Hematopoietic multipotent progenitor cell (in vitro differentiated cells): Measurements from ENCODE around the gene FRY. TPM values are rescaled to one million over a fixed set of nuclear protein-coding genes. Genes with fewer than 3 reads are reported as not detected.

ENCODE experiments used
- DNase-seq, 3 donors: peaks; one replicate each; pipeline ENCODE4 v3.0.0-alpha.2; 2011 to 2015; ENCODE audit warnings: low read depth in 2 of 3, low spot score in 2 of 3
- total RNA-seq: library from RNA; depleted of rRNA; stranded (reverse); fragments of >200 nt; gene quantifications from one replicate; pipeline ENCODE4 v1.2.3, GENCODE V29; 2012

FRY gene
- total RNA-seq, 1 donor, result 28.0 TPM

GRCh38 chr13:32075170-32075851 is 43.7 kb downstream of the FRY start:
- no peak for DNase-seq

GRCh38 chr13:32079587-32079986 is 48.0 kb downstream of the FRY start:
- DNase-seq, result peak in 2 of 3 donors; percentile 6 to 26

GRCh38 chr13:32080328-32080744 is 48.8 kb downstream of the FRY start:
- no peak for DNase-seq

- DNase-seq, result no peak
Measured at GRCh38 chr13:32081591-32081990, 50.0 kb downstream of the FRY start.

GRCh38 chr13:32086366-32086765 is 54.8 kb downstream of the FRY start:
- DNase-seq, result no peak

- DNase-seq, result no peak
Measured at GRCh38 chr13:32086791-32087441, 55.3 kb downstream of the FRY start.

GRCh38 chr13:32087955-32088747 is 56.6 kb downstream of the FRY start:
- no peak for DNase-seq

- no peak for DNase-seq
Measured at GRCh38 chr13:32092496-32092895, 60.9 kb downstream of the FRY start.

- no peak for DNase-seq
Measured at GRCh38 chr13:32093006-32093405, 61.4 kb downstream of the FRY start.

GRCh38 chr13:32098272-32098671 is 66.7 kb downstream of the FRY start:
- DNase-seq, result no peak

- no peak for DNase-seq
Measured at GRCh38 chr13:32105653-32106313, 74.2 kb downstream of the FRY start.

- DNase-seq, result peak in 2 of 3 donors; percentile 56 to 84
Measured at GRCh38 chr13:32107474-32107873, 75.9 kb downstream of the FRY start.

GRCh38 chr13:32107973-32108372 is 76.4 kb downstream of the FRY start:
- DNase-seq, result no peak

GRCh38 chr13:32113532-32113931 is 82.0 kb downstream of the FRY start:
- DNase-seq, result no peak

- no peak for DNase-seq
Measured at GRCh38 chr13:32114284-32114950, 82.8 kb downstream of the FRY start.

- DNase-seq, result peak in 1 of 3 donors; percentile 17
Measured at GRCh38 chr13:32115066-32115465, 83.5 kb downstream of the FRY start.

GRCh38 chr13:32116210-32116609 is 84.6 kb downstream of the FRY start:
- DNase-seq, result peak in 2 of 3 donors; percentile 64 to 78

GRCh38 chr13:32117001-32117400 is 85.4 kb downstream of the FRY start:
- DNase-seq, result no peak

GRCh38 chr13:32117701-32118100 is 86.1 kb downstream of the FRY start:
- peak in 1 of 3 donors; percentile 15 for DNase-seq

- no peak for DNase-seq
Measured at GRCh38 chr13:32121316-32121715, 89.7 kb downstream of the FRY start.
